ENCODE results near the gene NR6A1. TPM values are rescaled to one million over a fixed set of nuclear protein-coding genes. Genes with fewer than 3 reads are reported as not detected.

NR6A1 gene
- total and polyA plus RNA-seq, 2 of the 13 experiments (the other 11 are each of a cell fraction or from before 2014, with no cell fraction given): 28.1 to 31.5 TPM

DNA sequence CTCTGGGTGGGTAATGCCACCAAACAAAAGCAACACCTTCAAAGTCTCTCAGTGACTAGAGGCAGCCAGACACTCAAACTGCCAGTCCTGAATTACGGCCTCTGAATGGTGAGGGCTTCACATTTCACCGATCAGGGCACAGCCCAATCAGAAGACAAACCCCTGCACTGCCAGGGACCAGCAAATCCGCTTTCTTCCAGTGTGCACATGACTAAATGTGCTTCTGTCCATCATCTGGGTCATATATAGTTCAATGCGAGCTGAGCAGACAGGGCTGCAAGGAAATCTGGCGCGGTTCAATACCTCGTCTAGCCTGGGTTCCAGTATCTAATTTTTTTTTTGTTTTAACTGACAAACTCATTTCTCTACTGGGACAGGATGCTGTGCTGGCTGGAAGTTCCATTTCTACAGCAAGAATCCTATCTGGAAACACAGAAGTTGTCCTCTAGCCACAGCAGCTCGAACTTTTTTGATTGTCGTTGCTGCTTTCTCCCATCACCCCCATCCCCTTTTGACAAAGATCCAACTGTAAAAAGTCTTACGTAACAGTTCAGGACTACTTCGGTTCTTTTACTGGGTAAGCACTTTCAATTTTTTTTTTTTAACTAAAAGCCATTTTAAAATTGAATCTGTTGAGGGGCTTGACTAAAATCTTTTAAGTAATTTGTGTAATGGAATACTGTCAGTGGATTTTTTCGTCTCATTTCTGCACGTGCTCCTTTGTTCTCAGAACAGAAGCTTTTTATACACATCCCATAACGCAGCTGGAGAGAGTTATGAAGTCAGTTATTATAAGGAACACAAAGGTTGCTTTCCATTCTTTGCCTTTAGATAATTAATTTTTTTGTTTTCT lies 112.7 kb downstream of the NR6A1 start (continued):
- TF ChIP-seq NONO (IDR thresholded peaks at IDR 0.05) (no peak), NONO (CRISPR knock-in tag; conservative IDR thresholded peaks at IDR 0.05) (peak; percentile 11; the same call in 1 of the 2 replicates), RARA (CRISPR knock-in tag; IDR thresholded peaks at IDR 0.05) (0 out of 2 replicates have a peak, but pooled peaks have one; percentile 26), NCOR1 (IDR thresholded peaks at IDR 0.05; ENCODE audit: borderline replicate concordance, low read length) (0 out of 2 replicates have a peak, but pooled peaks have one; percentile 8)

DNA sequence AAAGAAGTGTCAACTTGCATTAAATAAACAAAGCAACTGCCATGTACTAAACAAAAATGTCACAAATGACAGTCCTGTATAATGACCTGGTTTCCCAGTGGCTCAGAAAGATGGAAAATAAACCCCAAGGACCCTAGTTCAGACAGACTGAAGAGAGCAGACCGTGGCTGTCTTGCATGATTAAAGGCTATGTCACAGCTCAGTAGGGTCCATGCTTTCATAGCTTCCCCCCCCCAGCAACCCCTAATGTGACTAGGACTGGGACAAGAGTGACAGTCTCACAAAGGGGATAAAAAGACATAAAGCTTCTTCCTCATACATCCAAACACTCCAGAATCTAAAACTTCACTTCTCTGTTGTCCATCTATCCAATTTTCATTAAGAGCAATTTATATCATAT lies 113.6 kb downstream of the NR6A1 start:
- DNase-seq (ENCODE audit: low spot score) (no peak), FAIRE-seq (no peak), ATAC-seq (no peak)
- Histone ChIP-seq H3K27me3 (ENCODE audit: control insufficient read depth in 1 of 2, insufficient read depth in 2 of 2, low read length in 2 of 2) (no peaks in the 10 kb centered on the region), H3K4me3 (replicated peaks in 1 of 3; ENCODE audit: insufficient read depth in 1 of 3, low read depth in 2 of 3, low read length in 3 of 3) (no peak overlapping the region), H4K20me1 (ENCODE audit: insufficient read depth, low read length) (no peaks in the 10 kb centered on the region), H3K36me3 (replicated peaks in 1 of 2; ENCODE audit: control insufficient read depth in 1 of 2, insufficient read depth in 2 of 2, low read length in 2 of 2) (no peaks in the 10 kb centered on the region), H3K27ac (ENCODE audit: extremely low read length, insufficient read depth, low read length) (no peak overlapping the region), H3K9ac (ENCODE audit: insufficient read depth, low read depth, low read length) (no peak overlapping the region), H3K79me2 (ENCODE audit: insufficient read depth, low read length) (peaks cover 38% of the 10 kb centered on the region), H3K9me3 (ENCODE audit: low read length) (no peaks in the 10 kb centered on the region), H2AFZ (ENCODE audit: low read length) (no peak overlapping the region), H3K4me1 (ENCODE audit: insufficient read depth, low read length) (peaks cover 54% of the 10 kb centered on the region), H3K4me2 (ENCODE audit: low read depth, low read length) (no peak overlapping the region)
- WGBS (ENCODE audit: low lambda C conversion rate): 75% methylated on average over 1 of the region's 1 CpG
- intact Hi-C loops (cut with micrococcal nuclease; ENCODE audit: unreplicated experiment) (loop anchor here (5.0 kb wide), 1 partner anchor 55 kb away; no protein-coding TSS in a partner anchor), in situ Hi-C loops (cut with HindIII; ENCODE audit: extremely low pct_ligation_motif_present, low pct_unique_long_range_greater_than_20kb) (no loop called here)
- TF ChIP-seq, protein P1, sequence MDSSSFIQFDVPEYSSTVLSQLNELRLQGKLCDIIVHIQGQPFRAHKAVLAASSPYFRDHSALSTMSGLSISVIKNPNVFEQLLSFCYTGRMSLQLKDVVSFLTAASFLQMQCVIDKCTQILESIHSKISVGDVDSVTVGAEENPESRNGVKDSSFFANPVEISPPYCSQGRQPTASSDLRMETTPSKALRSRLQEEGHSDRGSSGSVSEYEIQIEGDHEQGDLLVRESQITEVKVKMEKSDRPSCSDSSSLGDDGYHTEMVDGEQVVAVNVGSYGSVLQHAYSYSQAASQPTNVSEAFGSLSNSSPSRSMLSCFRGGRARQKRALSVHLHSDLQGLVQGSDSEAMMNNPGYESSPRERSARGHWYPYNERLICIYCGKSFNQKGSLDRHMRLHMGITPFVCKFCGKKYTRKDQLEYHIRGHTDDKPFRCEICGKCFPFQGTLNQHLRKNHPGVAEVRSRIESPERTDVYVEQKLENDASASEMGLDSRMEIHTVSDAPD (CRISPR knock-in tag; IDR thresholded peaks at IDR 0.05): no peak
- TF ChIP-seq, protein P2, sequence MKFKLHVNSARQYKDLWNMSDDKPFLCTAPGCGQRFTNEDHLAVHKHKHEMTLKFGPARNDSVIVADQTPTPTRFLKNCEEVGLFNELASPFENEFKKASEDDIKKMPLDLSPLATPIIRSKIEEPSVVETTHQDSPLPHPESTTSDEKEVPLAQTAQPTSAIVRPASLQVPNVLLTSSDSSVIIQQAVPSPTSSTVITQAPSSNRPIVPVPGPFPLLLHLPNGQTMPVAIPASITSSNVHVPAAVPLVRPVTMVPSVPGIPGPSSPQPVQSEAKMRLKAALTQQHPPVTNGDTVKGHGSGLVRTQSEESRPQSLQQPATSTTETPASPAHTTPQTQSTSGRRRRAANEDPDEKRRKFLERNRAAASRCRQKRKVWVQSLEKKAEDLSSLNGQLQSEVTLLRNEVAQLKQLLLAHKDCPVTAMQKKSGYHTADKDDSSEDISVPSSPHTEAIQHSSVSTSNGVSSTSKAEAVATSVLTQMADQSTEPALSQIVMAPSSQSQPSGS (CRISPR knock-in tag; IDR thresholded peaks at IDR 0.05): no peak
- TF ChIP-seq ZNF790 (CRISPR knock-in tag; IDR thresholded peaks at IDR 0.05; ENCODE audit: borderline replicate concordance): no peak
- TF ChIP-seq, protein P3, sequence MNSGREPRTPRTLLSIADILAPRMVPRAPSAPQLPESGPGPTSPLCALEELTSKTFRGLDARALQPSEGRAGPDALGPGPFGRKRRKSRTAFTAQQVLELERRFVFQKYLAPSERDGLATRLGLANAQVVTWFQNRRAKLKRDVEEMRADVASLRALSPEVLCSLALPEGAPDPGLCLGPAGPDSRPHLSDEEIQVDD (CRISPR knock-in tag; IDR thresholded peaks at IDR 0.05; ENCODE audit: borderline replicate concordance): no peak
- TF ChIP-seq SIX4 (CRISPR knock-in tag; IDR thresholded peaks at IDR 0.05): no peak
- no peak for TF ChIP-seq ZKSCAN1 (IDR thresholded peaks at IDR 0.05; ENCODE audit: low read length)
- TF ChIP-seq ZNF367 (CRISPR knock-in tag; IDR thresholded peaks at IDR 0.05; ENCODE audit: borderline replicate concordance): no peak
- TF ChIP-seq ZSCAN21 (CRISPR knock-in tag; IDR thresholded peaks at IDR 0.05; ENCODE audit: borderline replicate concordance): no peak
- TF ChIP-seq, protein P4, sequence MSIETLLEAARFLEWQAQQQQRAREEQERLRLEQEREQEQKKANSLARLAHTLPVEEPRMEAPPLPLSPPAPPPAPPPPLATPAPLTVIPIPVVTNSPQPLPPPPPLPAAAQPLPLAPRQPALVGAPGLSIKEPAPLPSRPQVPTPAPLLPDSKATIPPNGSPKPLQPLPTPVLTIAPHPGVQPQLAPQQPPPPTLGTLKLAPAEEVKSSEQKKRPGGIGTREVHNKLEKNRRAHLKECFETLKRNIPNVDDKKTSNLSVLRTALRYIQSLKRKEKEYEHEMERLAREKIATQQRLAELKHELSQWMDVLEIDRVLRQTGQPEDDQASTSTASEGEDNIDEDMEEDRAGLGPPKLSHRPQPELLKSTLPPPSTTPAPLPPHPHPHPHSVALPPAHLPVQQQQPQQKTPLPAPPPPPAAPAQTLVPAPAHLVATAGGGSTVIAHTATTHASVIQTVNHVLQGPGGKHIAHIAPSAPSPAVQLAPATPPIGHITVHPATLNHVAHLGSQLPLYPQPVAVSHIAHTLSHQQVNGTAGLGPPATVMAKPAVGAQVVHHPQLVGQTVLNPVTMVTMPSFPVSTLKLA (IDR thresholded peaks at IDR 0.05): no peak
- no peak for TF ChIP-seq ZNF746 (CRISPR knock-in tag; IDR thresholded peaks at IDR 0.05)
- TF ChIP-seq JUN (CRISPR knock-in tag; IDR thresholded peaks at IDR 0.05): no peak
- no peak for TF ChIP-seq SNAPC2 (CRISPR knock-in tag; IDR thresholded peaks at IDR 0.05)
- POLR2A ChIA-PET: interaction anchor here (1.1 kb wide), 1 partner anchor 14 kb away, joined by 3 read pairs; no protein-coding TSS in a partner anchor
- CTCF ChIA-PET (ENCODE audit: low intra/inter-chr PET ratio, low total read pairs): no interaction called here
- no TSS peak for BruUV-seq (replicated peaks)
